NCI-H146 (cell line): ENCODE data around the gene CMTM8.
"Not testable (repeated sequence)": the region's sequence is repeated elsewhere in the genome, so short reads cannot be mapped to it uniquely, and the experiment has no call there.

ENCODE experiments used
- DNase-seq: peaks from one replicate; lab custom pipeline; 2025; lab: John Stamatoyannopoulos, UW

Gene CMTM8

GRCh38 chr3:32238453-32239306, at the start of gene CMTM8:
CMTM8 (plus strand) TSS chr3:32238680; CDS start chr3:32238973, 293 bp downstream.
- DNase-seq = peak; percentile 81

GRCh38 chr3:32189693-32190092, 48.8 kb upstream of the CMTM8 start:
- DNase-seq = no peak

- DNase-seq = not testable (repeated sequence)
Observed at GRCh38 chr3:32190556-32190955, 47.9 kb upstream of the CMTM8 start.

- no peak for DNase-seq
Observed at GRCh38 chr3:32193101-32193500, 45.4 kb upstream of the CMTM8 start.

GRCh38 chr3:32194653-32195052, 43.8 kb upstream of the CMTM8 start:
- peak; percentile 13 for DNase-seq

GRCh38 chr3:32195995-32196540, 42.4 kb upstream of the CMTM8 start:
- peak; percentile 79 for DNase-seq

- DNase-seq = no peak
Observed at GRCh38 chr3:32197991-32198390, 40.5 kb upstream of the CMTM8 start.

GRCh38 chr3:32198714-32199113, 39.8 kb upstream of the CMTM8 start:
- DNase-seq = no peak

GRCh38 chr3:32200490-32200889, 38.0 kb upstream of the CMTM8 start:
- DNase-seq = no peak

- DNase-seq = no peak
Observed at GRCh38 chr3:32200992-32201758, 37.3 kb upstream of the CMTM8 start.

GRCh38 chr3:32202496-32202895, 36.0 kb upstream of the CMTM8 start:
- no peak for DNase-seq

GRCh38 chr3:32203854-32204253, 34.6 kb upstream of the CMTM8 start:
- DNase-seq = no peak

- no peak for DNase-seq
Observed at GRCh38 chr3:32208447-32208846, 30.0 kb upstream of the CMTM8 start.

- no peak for DNase-seq
Observed at GRCh38 chr3:32215185-32215584, 23.3 kb upstream of the CMTM8 start.

GRCh38 chr3:32216172-32216783, 22.2 kb upstream of the CMTM8 start:
- DNase-seq = peak; percentile 47

- no peak for DNase-seq
Observed at GRCh38 chr3:32217339-32217738, 21.1 kb upstream of the CMTM8 start.

- DNase-seq = no peak
Observed at GRCh38 chr3:32219537-32219936, 18.9 kb upstream of the CMTM8 start.

- DNase-seq = no peak
Observed at GRCh38 chr3:32220006-32220405, 18.5 kb upstream of the CMTM8 start.

- no peak for DNase-seq
Observed at GRCh38 chr3:32222950-32223349, 15.5 kb upstream of the CMTM8 start.

GRCh38 chr3:32224016-32224516, 14.4 kb upstream of the CMTM8 start:
- peak; percentile 65 for DNase-seq

GRCh38 chr3:32226875-32227500, 11.5 kb upstream of the CMTM8 start:
- peak; percentile 42 for DNase-seq

- DNase-seq = not testable (repeated sequence)
Observed at GRCh38 chr3:32228743-32229142, 9.7 kb upstream of the CMTM8 start.
